ENCODE results near the gene FAM136A. TPM values are rescaled to one million over a fixed set of nuclear protein-coding genes. Genes with fewer than 3 reads are reported as not detected.
"Not testable (repeated sequence)": the region's sequence is repeated elsewhere in the genome, so short reads cannot be mapped to it uniquely, and the experiment has no call there.

The FAM136A gene
- polyA plus RNA-seq, 1 experiment: 22.9 TPM

- Histone ChIP-seq H3K4me3 (ENCODE audit: low read depth, low read length) (no peak overlapping the region), H3K27me3 (ENCODE audit: control insufficient read depth, insufficient read depth, low read length) (no peaks in the 10 kb centered on the region), H3K36me3 (ENCODE audit: control insufficient read depth, insufficient read depth, low read length) (peaks cover 3% of the 10 kb centered on the region; the same call in 1 of the 2 replicates)
- no peak for DNase-seq (ENCODE audit: low read depth)
- ChIA-PET POLR2A (no interaction called here), CTCF (interaction anchor here (1.2 kb wide), 1 partner anchor 50 kb away, joined by 3 read pairs; no protein-coding TSS in a partner anchor)
- TF ChIP-seq CTCF (IDR thresholded peaks at IDR 0.05; ENCODE audit: insufficient read depth, low read depth, low read length): no peak
These were observed 31.5 kb downstream of the FAM136A start for GRCh38 chr2:70270323-70270722.

- H3K4me3 ChIP-seq (ENCODE audit: low read depth, low read length); H3K27me3 ChIP-seq (ENCODE audit: control insufficient read depth, insufficient read depth, low read length); POLR2A ChIA-PET; DNase-seq (ENCODE audit: low read depth); H3K36me3 ChIP-seq (ENCODE audit: control insufficient read depth, insufficient read depth, low read length): not testable (repeated sequence)
- CTCF ChIA-PET: interaction anchor here (0.6 to 1.2 kb wide), 2 partner anchors 49 to 993 kb away, joined by 3 read pairs; no protein-coding TSS in a partner anchor
These were observed 32.2 kb downstream of the FAM136A start for GRCh38 chr2:70269422-70270302.

GRCh38 chr2:70266925-70267324 is 34.9 kb downstream of the FAM136A start:
- POLR2A ChIA-PET, CTCF ChIA-PET: not testable (repeated sequence)

GRCh38 chr2:70261501-70261900 is 40.4 kb downstream of the FAM136A start:
- ChIA-PET POLR2A (no interaction called here), CTCF (no interaction called here)
- peaks cover 9% of the 10 kb centered on the region for H3K36me3 ChIP-seq (ENCODE audit: control insufficient read depth, insufficient read depth, low read length)
- no peaks in the 10 kb centered on the region for H3K27me3 ChIP-seq (ENCODE audit: control insufficient read depth, insufficient read depth, low read length)
- no peak overlapping the region for H3K4me3 ChIP-seq (ENCODE audit: low read depth, low read length)
- no peak for TF ChIP-seq CTCF (IDR thresholded peaks at IDR 0.05; ENCODE audit: insufficient read depth, low read depth, low read length)
- no peak for DNase-seq (ENCODE audit: low read depth)

More at GRCh38 chr2:70266925-70267324, 34.9 kb downstream of the FAM136A start:
- DNase-seq (ENCODE audit: low read depth); H3K27me3 ChIP-seq (ENCODE audit: control insufficient read depth, insufficient read depth, low read length); H3K4me3 ChIP-seq (ENCODE audit: low read depth, low read length); H3K36me3 ChIP-seq (ENCODE audit: control insufficient read depth, insufficient read depth, low read length): not testable (repeated sequence)

GRCh38 chr2:70258532-70258875 is 43.4 kb downstream of the FAM136A start:
- POLR2A ChIA-PET: interaction anchor here (0.6 to 1.3 kb wide), 3 partner anchors 10 to 344 kb away, joined by 3 to 5 read pairs (median 3); partner anchors contain the start of genes MXD1, SNRPG and TIA1
- no peak for TF ChIP-seq CTCF (IDR thresholded peaks at IDR 0.05; ENCODE audit: insufficient read depth, low read depth, low read length)
- Histone ChIP-seq H3K4me3 (ENCODE audit: low read depth, low read length) (peak overlapping the region; percentile 68), H3K27me3 (ENCODE audit: control insufficient read depth, insufficient read depth, low read length) (no peaks in the 10 kb centered on the region), H3K36me3 (ENCODE audit: control insufficient read depth, insufficient read depth, low read length) (peaks cover 5% of the 10 kb centered on the region)
- DNase-seq (ENCODE audit: low read depth): no peak
- CTCF ChIA-PET: interaction anchor here (1.2 to 2.7 kb wide), 4 partner anchors 35 to 347 kb away, joined by 3 to 8 read pairs (median 6); partner anchors contain the start of genes FAM136A and SNRPG

- ChIA-PET POLR2A (no interaction called here), CTCF (no interaction called here)
- TF ChIP-seq CTCF (IDR thresholded peaks at IDR 0.05; ENCODE audit: insufficient read depth, low read depth, low read length): no peak
- H3K36me3 ChIP-seq (ENCODE audit: control insufficient read depth, insufficient read depth, low read length): peaks cover 3% of the 10 kb centered on the region; the same call in 1 of the 2 replicates
- no peak overlapping the region for H3K4me3 ChIP-seq (ENCODE audit: low read depth, low read length)
- DNase-seq (ENCODE audit: low read depth): no peak
- no peaks in the 10 kb centered on the region for H3K27me3 ChIP-seq (ENCODE audit: control insufficient read depth, insufficient read depth, low read length)
These were observed 46.1 kb downstream of the FAM136A start for GRCh38 chr2:70255637-70256314.
